H9 (cell line): ENCODE results near the gene AKNA. TPM values are rescaled to one million over a fixed set of nuclear protein-coding genes. Genes with fewer than 3 reads are reported as not detected.
A peak's percentile ranks its signal among the peaks of the same experiment; 100 is the strongest.

Source experiments
- DNase-seq: peaks from one replicate; pipeline ENCODE4 v3.0.0-alpha.2; 2017
- H2AFZ ChIP-seq: one replicate; pipeline ENCODE4 v1.6.1; 2013; ENCODE audit warnings: mild to moderate bottlenecking, low read length, control low read depth, moderate library complexity
- H2AK5ac ChIP-seq: 2 replicates; pipeline ENCODE4 v1.6.1; 2013; ENCODE audit warnings: low read length, control low read depth, mixed read lengths; ENCODE audit not compliant: insufficient read length
- H2BK120ac ChIP-seq: one replicate; pipeline ENCODE4 v1.6.1; 2013; ENCODE audit warnings: low read depth, mild to moderate bottlenecking, low read length, control low read depth, inconsistent platforms; ENCODE audit not compliant: poor library complexity, severe bottlenecking
- H2BK12ac ChIP-seq: 2 replicates; pipeline ENCODE4 v1.6.1; 2013; ENCODE audit warnings: low read length, control low read depth, mixed read lengths, low read depth; ENCODE audit not compliant: insufficient read length
- H2BK15ac ChIP-seq: 2 replicates; pipeline ENCODE4 v1.6.1; 2013; ENCODE audit warnings: low read depth, low read length, control low read depth
- H2BK20ac ChIP-seq: one replicate; pipeline ENCODE4 v1.6.1; 2013; ENCODE audit warnings: low read depth, mild to moderate bottlenecking, low read length, control low read depth, inconsistent platforms; ENCODE audit not compliant: poor library complexity, severe bottlenecking
- H2BK5ac ChIP-seq: 2 replicates; pipeline ENCODE4 v1.6.1; 2013; ENCODE audit warnings: low read length, control low read depth, mixed read lengths; ENCODE audit not compliant: insufficient read length
- H3K14ac ChIP-seq: 2 replicates; pipeline ENCODE4 v1.6.1; 2013; ENCODE audit warnings: low read length, control low read depth; ENCODE audit not compliant: insufficient read depth
- H3K18ac ChIP-seq: 2 replicates; pipeline ENCODE4 v1.6.1; 2013; ENCODE audit warnings: low read depth, mild to moderate bottlenecking, mixed read lengths, low read length, control low read depth; ENCODE audit not compliant: insufficient read length
- H3K23ac ChIP-seq: 2 replicates; pipeline ENCODE4 v1.6.1; 2013; ENCODE audit warnings: low read length, control low read depth, mixed read lengths, low read depth; ENCODE audit not compliant: insufficient read length
- H3K23me2 ChIP-seq: 2 replicates; pipeline ENCODE4 v1.6.1; 2013; ENCODE audit warnings: low read depth, mild to moderate bottlenecking, mixed read lengths, low read length, control low read depth; ENCODE audit not compliant: insufficient read length, poor library complexity, severe bottlenecking
- H3K27ac ChIP-seq: 2 replicates; pipeline ENCODE4 v1.5.1; 2013; ENCODE audit warnings: low read length, control low read depth, mixed read lengths, low read depth; ENCODE audit not compliant: insufficient read length
- H3K27me3 ChIP-seq: 2 replicates; pipeline ENCODE4 v1.6.1; 2013; ENCODE audit warnings: low read length, control low read depth, inconsistent platforms; ENCODE audit not compliant: insufficient read depth
- H3K4ac ChIP-seq: 2 replicates; pipeline ENCODE4 v1.6.1; 2013; ENCODE audit warnings: low read depth, mild to moderate bottlenecking, control low read depth, inconsistent platforms, low read length, moderate library complexity
- H3K4me1 ChIP-seq: 2 replicates; pipeline ENCODE4 v1.6.1; 2013; ENCODE audit warnings: low read length, control low read depth, inconsistent platforms; ENCODE audit not compliant: insufficient read depth
- H3K4me2 ChIP-seq: 2 replicates; pipeline ENCODE4 v1.6.1; 2013; ENCODE audit warnings: low read length, control low read depth, mixed read lengths; ENCODE audit not compliant: insufficient read length, insufficient read depth
- H3K56ac ChIP-seq: 2 replicates; pipeline ENCODE4 v1.6.1; 2013; ENCODE audit warnings: low read depth, mild to moderate bottlenecking, mixed read lengths, low read length, control low read depth; ENCODE audit not compliant: insufficient read length
- H3K79me1 ChIP-seq: 2 replicates; pipeline ENCODE4 v1.6.1; 2013; ENCODE audit warnings: low read depth, mild to moderate bottlenecking, moderate library complexity, low read length, control low read depth, inconsistent platforms; ENCODE audit not compliant: insufficient read depth, poor library complexity, severe bottlenecking
- H3K79me2 ChIP-seq: 2 replicates; pipeline ENCODE4 v1.6.1; 2013; ENCODE audit warnings: low read length, control low read depth, inconsistent platforms; ENCODE audit not compliant: insufficient read depth
- H3K9ac ChIP-seq: 2 replicates; pipeline ENCODE4 v1.6.1; 2013; ENCODE audit warnings: low read length, control low read depth, mixed read lengths; ENCODE audit not compliant: insufficient read length; ENCODE audit errors: extremely low read depth
- H3K9me3 ChIP-seq: one replicate; pipeline ENCODE4 v1.6.1; 2013; ENCODE audit warnings: low read depth, low read length, inconsistent platforms; ENCODE audit not compliant: control insufficient read depth
- H3T11ph ChIP-seq: one replicate; pipeline ENCODE4 v1.6.1; 2013; ENCODE audit warnings: mild to moderate bottlenecking, low read length, control low read depth, inconsistent platforms
- H4K20me1 ChIP-seq: one replicate; pipeline ENCODE4 v1.6.1; 2013; ENCODE audit not compliant: control insufficient read depth, insufficient read length, insufficient read depth
- H4K5ac ChIP-seq: 2 replicates; pipeline ENCODE4 v1.6.1; 2013; ENCODE audit warnings: low read depth, mild to moderate bottlenecking, mixed read lengths, low read length, control low read depth; ENCODE audit not compliant: insufficient read length
- H4K8ac ChIP-seq: replicated peaks from 2 replicates; pipeline ENCODE4 v1.6.1; 2013; ENCODE audit warnings: low read length, control low read depth, mixed read lengths, low read depth; ENCODE audit not compliant: insufficient read length
- H4K91ac ChIP-seq: 2 replicates; pipeline ENCODE4 v1.6.1; 2013; ENCODE audit warnings: low read depth, mild to moderate bottlenecking, moderate library complexity, mixed read lengths, low read length, control low read depth; ENCODE audit not compliant: insufficient read length
- H3K27ac Mint-ChIP-seq, 3 experiments: 2 replicates in 2 of 3; 3 replicates in 1 of 3; pipeline ENCODE4 v1.8.0; 2020 to 2021; ENCODE audit warnings: mixed read lengths in 3 of 3, mild to moderate bottlenecking in 1 of 3, moderate library complexity in 1 of 3
- H3K27me3 Mint-ChIP-seq: 2 replicates; pipeline ENCODE4 v1.8.0; 2021; ENCODE audit warnings: low read depth, mild to moderate bottlenecking, moderate library complexity, mixed read lengths
- H3K36me3 Mint-ChIP-seq, 3 experiments: 2 replicates in 2 of 3; 3 replicates in 1 of 3; pipeline ENCODE4 v1.8.0; 2020 to 2021; ENCODE audit warnings: low read depth in 3 of 3, mixed read lengths in 3 of 3; ENCODE audit not compliant: insufficient read depth in 1 of 3
- H3K4me1 Mint-ChIP-seq, 2 experiments: 2 replicates each; pipeline ENCODE4 v1.8.0; 2020; ENCODE audit warnings: mixed read lengths in 2 of 2
- H3K4me3 Mint-ChIP-seq, 2 experiments: 2 replicates in 1 of 2; 3 replicates in 1 of 2; pipeline ENCODE4 v1.8.0; 2020 to 2021; ENCODE audit warnings: mild to moderate bottlenecking in 2 of 2, mixed read lengths in 2 of 2, moderate library complexity in 1 of 2
- H3K9me3 Mint-ChIP-seq, 2 experiments: 2 replicates in 1 of 2; 3 replicates in 1 of 2; pipeline ENCODE4 v1.8.0; 2020; ENCODE audit warnings: mild to moderate bottlenecking in 2 of 2, mixed read lengths in 2 of 2, moderate library complexity in 1 of 2
- CTCF ChIP-seq: fragments of 200-600 bp; sonication (generic); conservative IDR thresholded peaks from 3 replicates; pipeline ENCODE4 v1.8.0; 2021; ENCODE audit warnings: antibody characterized with exemption, mild to moderate bottlenecking
- WGBS: extraction: QIAGEN DNeasy Blood & Tissue Kit; methylation state at CpG from one replicate; pipeline ENCODE4 v1.1.7; 2013; ENCODE audit warnings: missing lambda C conversion rate, low lambda C conversion rate, mixed read lengths; ENCODE audit not compliant: insufficient read length; ENCODE audit errors: extremely low coverage; 5-methylcytosine and 5-hydroxymethylcytosine counted together
- total RNA-seq: library from RNA; stranded (reverse); gene quantifications from 2 replicates; pipeline ENCODE4 v1.2.1, GENCODE V29; 2021

AKNA gene
- total RNA-seq, 1 experiment from 2014 or later = 19.7 TPM

GRCh38 chr9:114425126-114425525 lies 37.3 kb upstream of the AKNA start:
- Histone ChIP-seq H3K27me3 (no peaks in the 10 kb centered on the region), H2BK5ac (no peak overlapping the region), H3K4ac (no peak overlapping the region), H4K20me1 (no peaks in the 10 kb centered on the region), H2BK120ac (no peak overlapping the region), H3K79me1 (no peaks in the 10 kb centered on the region), H3K23ac (no peak overlapping the region), H4K91ac (no peak overlapping the region), H2BK15ac (no peak overlapping the region), H3T11ph (no peak overlapping the region), H3K27ac (no peak overlapping the region), H3K79me2 (no peaks in the 10 kb centered on the region), H3K56ac (no peak overlapping the region), H4K8ac (no peak overlapping the region), H3K4me1 (0 out of 2 replicates have a peak, but pooled peaks cover 2% of the 10 kb centered on the region), H3K14ac (no peak overlapping the region), H3K9ac (no peak overlapping the region), H2AFZ (no peak overlapping the region), H2BK12ac (no peak overlapping the region), H3K23me2 (no peaks in the 10 kb centered on the region), H3K4me2 (no peak overlapping the region), H4K5ac (no peak overlapping the region), H3K18ac (no peak overlapping the region), H2AK5ac (no peak overlapping the region), H2BK20ac (no peak overlapping the region), H3K9me3 (no peaks in the 10 kb centered on the region)
- H3K27ac Mint-ChIP-seq = 0 out of 7 replicates have a peak overlapping the region, but pooled peaks of 1 of the 3 experiments have one; percentile 61
- H3K27me3 Mint-ChIP-seq = peaks cover under 1% of the 10 kb centered on the region; the same call in 1 of the 2 replicates
- no peaks in the 10 kb centered on the region for H3K9me3 Mint-ChIP-seq
- H3K4me1 Mint-ChIP-seq = peaks cover 9 to 15% of the 10 kb centered on the region in 2 experiments
- no peak for TF ChIP-seq CTCF
- no peak for DNase-seq
- no peaks in the 10 kb centered on the region for H3K36me3 Mint-ChIP-seq
- no CpG with 5 or more reads among the region's 11 CpGs for WGBS
- no peak overlapping the region for H3K4me3 Mint-ChIP-seq
